Measurements from ENCODE around the gene SCO1. TPM values are rescaled to one million over a fixed set of nuclear protein-coding genes. Genes with fewer than 3 reads are reported as not detected.

SCO1 gene
- total RNA-seq, 4 donors from 2014 or later: 19.1 to 53.5 (median 34.6) TPM

DNA sequence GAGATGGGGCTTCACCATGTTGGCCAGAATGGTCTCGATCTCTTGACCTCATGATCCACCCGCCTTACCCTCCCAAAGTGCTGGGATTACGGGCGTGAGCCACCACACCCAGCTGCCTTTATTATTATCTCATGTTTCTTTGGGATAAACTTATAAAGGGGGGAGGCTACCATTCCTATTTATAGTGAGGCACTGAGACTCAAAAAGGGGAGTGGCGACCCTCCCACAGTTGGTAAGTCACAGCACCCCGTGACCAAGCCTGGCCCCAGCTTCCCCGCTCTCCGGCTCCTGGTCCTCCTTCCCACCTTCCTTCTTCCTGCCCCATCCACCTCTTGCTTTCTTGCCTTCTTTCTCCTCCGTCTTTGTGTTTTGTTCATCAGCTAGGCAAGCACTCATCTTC lies 45.4 kb downstream of the SCO1 start:
- no peaks in the 10 kb centered on the region for H3K36me3 ChIP-seq
- WGBS, 2 donors (ENCODE audit: low coverage in 1 of 2): 69 to 95% methylated on average over 7 to 9 of the region's 9 CpGs
- H3K4me1 ChIP-seq: no peaks in the 10 kb centered on the region
- no peaks in the 10 kb centered on the region for H3K27me3 ChIP-seq
- no peak for DNase-seq
- no peak overlapping the region for H3K4me3 ChIP-seq
- in situ Hi-C loops (cut with MboI; ENCODE audit: low pct_ligation_motif_present in 1 of 4, low pct_unique_long_range_greater_than_20kb in 1 of 4, low sequenced_read_pairs in 3 of 4): loop anchor here in 2 of 4 donors (10.0 to 25.0 kb wide), 2 partner anchors 90 to 203 kb away; no protein-coding TSS in a partner anchor
- TF ChIP-seq CTCF (IDR thresholded peaks at IDR 0.05): no peak
- no peak for TF ChIP-seq POLR2AphosphoS5 (IDR thresholded peaks at IDR 0.05)
- TF ChIP-seq EP300 (IDR thresholded peaks at IDR 0.05; ENCODE audit: low read depth): no peak
- TF ChIP-seq POLR2A (IDR thresholded peaks at IDR 0.05): no peak
- H3K27ac ChIP-seq: no peak overlapping the region
- intact Hi-C loops (cut with DNase I; ENCODE audit: low total_unique reads): no loop called here
- no peaks in the 10 kb centered on the region for H3K9me3 ChIP-seq

GRCh38 chr17:10649602-10650001 lies 47.7 kb downstream of the SCO1 start:
- H3K4me1 ChIP-seq: no peaks in the 10 kb centered on the region
- in situ Hi-C loops (cut with MboI; ENCODE audit: low pct_ligation_motif_present in 1 of 4, low pct_unique_long_range_greater_than_20kb in 1 of 4, low sequenced_read_pairs in 3 of 4) (loop anchor here (5.0 to 25.0 kb wide), 5 partner anchors 87 to 488 kb away; partner anchors contain the start of gene PIRT (in 3 of the 4)), intact Hi-C loops (cut with DNase I; ENCODE audit: low total_unique reads) (loop anchor here (10.0 kb wide), 1 partner anchor 55 kb away; no protein-coding TSS in a partner anchor)
- no peaks in the 10 kb centered on the region for H3K9me3 ChIP-seq
- no peak overlapping the region for H3K4me3 ChIP-seq
- H3K27me3 ChIP-seq: no peaks in the 10 kb centered on the region
- no peaks in the 10 kb centered on the region for H3K36me3 ChIP-seq
- no peak for DNase-seq
- H3K27ac ChIP-seq: no peak overlapping the region
- TF ChIP-seq POLR2A (IDR thresholded peaks at IDR 0.05): no peak
- no peak for TF ChIP-seq EP300 (IDR thresholded peaks at IDR 0.05; ENCODE audit: low read depth)
- no peak for TF ChIP-seq CTCF (IDR thresholded peaks at IDR 0.05)
- no peak for TF ChIP-seq POLR2AphosphoS5 (IDR thresholded peaks at IDR 0.05)
- 94% methylated on average over 5 of the region's 5 CpGs for WGBS, 2 donors (ENCODE audit: low coverage in 1 of 2)

GRCh38 chr17:10648956-10649355 lies 48.4 kb downstream of the SCO1 start:
- 83% methylated on average over 3 of the region's 3 CpGs; no CpG with 5 or more reads in 1 of the 2 donors for WGBS, 2 donors (ENCODE audit: low coverage in 1 of 2)
- Histone ChIP-seq H3K27ac (no peak overlapping the region), H3K4me3 (no peak overlapping the region), H3K9me3 (no peaks in the 10 kb centered on the region), H3K27me3 (no peaks in the 10 kb centered on the region), H3K36me3 (no peaks in the 10 kb centered on the region), H3K4me1 (no peaks in the 10 kb centered on the region)
- in situ Hi-C loops (cut with MboI; ENCODE audit: low pct_ligation_motif_present in 1 of 4, low pct_unique_long_range_greater_than_20kb in 1 of 4, low sequenced_read_pairs in 3 of 4) (loop anchor here in 3 of 4 donors (5.0 to 25.0 kb wide), 3 partner anchors 188 to 488 kb away; partner anchors contain the start of gene PIRT (in 3 of the 3)), intact Hi-C loops (cut with DNase I; ENCODE audit: low total_unique reads) (loop anchor here (10.0 kb wide), 1 partner anchor 56 kb away; no protein-coding TSS in a partner anchor)
- TF ChIP-seq EP300 (IDR thresholded peaks at IDR 0.05; ENCODE audit: low read depth) (no peak), POLR2A (IDR thresholded peaks at IDR 0.05) (no peak), POLR2AphosphoS5 (IDR thresholded peaks at IDR 0.05) (no peak), CTCF (IDR thresholded peaks at IDR 0.05) (no peak)
- DNase-seq: no peak

GRCh38 chr17:10648381-10648780 lies 49.0 kb downstream of the SCO1 start:
- in situ Hi-C loops (cut with MboI; ENCODE audit: low pct_ligation_motif_present in 1 of 4, low pct_unique_long_range_greater_than_20kb in 1 of 4, low sequenced_read_pairs in 3 of 4): loop anchor here in 3 of 4 donors (5.0 to 25.0 kb wide), 3 partner anchors 189 to 489 kb away; partner anchors contain the start of gene PIRT (in 3 of the 3)
- no peaks in the 10 kb centered on the region for H3K27me3 ChIP-seq

More at GRCh38 chr17:10648381-10648780, 49.0 kb downstream of the SCO1 start:
- no peak for TF ChIP-seq CTCF (IDR thresholded peaks at IDR 0.05)
- TF ChIP-seq POLR2AphosphoS5 (IDR thresholded peaks at IDR 0.05): no peak
- no peak for TF ChIP-seq POLR2A (IDR thresholded peaks at IDR 0.05)
- no peak for TF ChIP-seq EP300 (IDR thresholded peaks at IDR 0.05; ENCODE audit: low read depth)
- no peaks in the 10 kb centered on the region for H3K36me3 ChIP-seq
- no peaks in the 10 kb centered on the region for H3K9me3 ChIP-seq
- no peak overlapping the region for H3K4me3 ChIP-seq
- WGBS, 2 donors (ENCODE audit: low coverage in 1 of 2): 90 to 100% methylated on average over 2 to 5 of the region's 5 CpGs
- DNase-seq: no peak
- intact Hi-C loops (cut with DNase I; ENCODE audit: low total_unique reads): loop anchor here (10.0 kb wide), 1 partner anchor 56 kb away; no protein-coding TSS in a partner anchor
- H3K27ac ChIP-seq: no peak overlapping the region
- no peaks in the 10 kb centered on the region for H3K4me1 ChIP-seq

All from transverse colon (tissue), 4 donors.